DMS 273 (cell line): Measurements from ENCODE around the gene VPS13A.
"Not testable (repeated sequence)": the region's sequence is repeated elsewhere in the genome, so short reads cannot be mapped to it uniquely, and the experiment has no call there.

Source experiments
- DNase-seq: peaks from one replicate; lab custom pipeline; 2025; ENCODE audit not compliant: unreplicated experiment; lab: John Stamatoyannopoulos, UW

Gene VPS13A

DNA sequence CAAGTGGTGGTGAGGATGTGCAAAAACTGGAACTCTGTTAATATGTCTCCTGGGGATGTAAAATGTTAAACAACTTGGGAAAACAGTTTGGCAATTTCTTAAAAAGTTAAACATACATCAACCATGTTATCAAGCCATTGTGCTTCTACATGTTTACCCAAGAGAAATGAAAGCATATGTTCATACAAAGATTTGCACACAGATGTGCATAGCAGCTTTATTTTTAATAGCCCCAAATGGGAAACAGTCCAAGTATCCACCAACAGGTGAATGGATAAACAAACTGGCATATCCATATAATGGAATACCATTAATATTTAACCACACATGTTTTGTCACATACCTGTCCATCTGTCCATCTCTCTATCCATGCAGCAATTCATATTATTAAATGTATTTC is 6.2 kb downstream of the VPS13A start:
- DNase-seq: peak; percentile 18

DNA sequence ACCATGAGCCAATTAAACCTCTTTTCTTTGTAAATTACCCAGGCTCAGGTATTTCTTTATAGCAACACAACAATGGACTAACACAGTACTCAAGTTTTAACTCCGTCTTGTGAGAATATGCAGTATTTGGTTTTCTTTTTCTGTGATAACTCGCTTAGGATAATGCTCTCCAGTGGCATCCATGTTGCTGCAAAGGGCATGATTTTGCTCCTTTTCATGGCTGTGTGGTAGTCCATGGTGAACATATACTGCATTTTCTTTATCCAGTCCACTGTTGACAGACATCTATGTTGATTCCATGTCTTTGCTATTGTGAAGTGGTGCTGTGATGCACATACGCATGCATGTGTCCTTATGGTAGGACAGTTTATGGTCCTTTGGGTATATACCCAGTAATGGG is 10.9 kb downstream of the VPS13A start:
- DNase-seq: no peak

DNA sequence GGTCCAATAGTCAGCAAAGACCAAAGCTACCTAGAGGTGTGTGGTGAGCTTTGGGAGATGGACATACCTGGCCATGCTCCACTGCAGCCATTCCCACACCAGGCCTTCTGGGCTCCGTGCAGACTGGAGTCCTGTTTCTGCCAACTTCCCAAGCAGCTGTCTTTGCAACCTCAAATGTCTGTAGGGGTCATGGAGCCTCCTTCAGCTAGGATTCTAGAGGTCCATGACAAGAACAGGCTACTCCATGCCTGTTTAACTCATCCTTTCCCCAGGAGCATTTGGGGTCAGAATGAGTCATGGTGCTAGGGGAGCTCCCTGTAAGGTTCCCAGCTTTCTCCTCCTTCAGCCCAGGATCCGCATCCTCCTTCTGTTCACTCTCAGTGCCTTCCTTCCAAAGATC is 17.1 kb downstream of the VPS13A start:
- peak; percentile 3 for DNase-seq

DNA sequence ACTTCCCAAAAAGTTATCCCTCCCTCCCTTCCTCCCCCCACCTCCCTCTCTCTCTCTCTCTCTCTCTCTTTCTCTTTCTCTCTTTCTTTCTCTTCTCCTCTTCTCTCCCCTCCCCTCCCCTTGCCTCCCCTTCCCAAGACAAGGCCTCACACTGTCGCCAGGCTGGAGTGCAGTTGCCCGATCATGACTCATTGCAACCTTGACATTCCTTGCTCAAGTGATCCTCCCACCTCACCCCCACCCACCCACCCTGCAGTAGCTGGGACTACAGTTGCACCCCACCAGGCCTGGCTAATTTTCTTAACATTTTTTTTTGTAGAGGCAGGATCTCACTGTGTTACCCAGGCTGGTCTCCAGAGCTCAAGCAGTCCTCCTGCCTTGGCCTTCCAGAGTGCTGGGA is 32.8 kb downstream of the VPS13A start:
- DNase-seq: no peak

DNA sequence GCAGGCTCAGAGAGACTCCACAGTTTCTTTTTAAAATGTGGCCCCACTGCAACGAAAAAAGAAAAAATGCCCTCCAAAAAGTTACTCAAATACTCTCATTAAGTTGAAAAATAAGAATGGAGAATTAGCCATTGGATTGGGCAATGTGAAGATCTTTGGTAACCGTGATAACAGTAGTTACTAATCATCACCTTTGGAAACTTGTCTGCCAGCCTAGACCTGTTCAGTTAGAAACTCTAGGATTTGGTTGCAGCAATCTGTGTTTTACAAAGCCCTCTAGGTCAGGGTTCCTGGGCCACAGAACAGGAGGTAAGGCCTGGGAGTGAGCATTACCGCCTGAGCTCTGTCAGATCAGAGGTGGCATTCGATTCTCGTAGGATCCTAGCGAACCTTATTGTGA is 34.2 kb downstream of the VPS13A start:
- no peak for DNase-seq

DNA sequence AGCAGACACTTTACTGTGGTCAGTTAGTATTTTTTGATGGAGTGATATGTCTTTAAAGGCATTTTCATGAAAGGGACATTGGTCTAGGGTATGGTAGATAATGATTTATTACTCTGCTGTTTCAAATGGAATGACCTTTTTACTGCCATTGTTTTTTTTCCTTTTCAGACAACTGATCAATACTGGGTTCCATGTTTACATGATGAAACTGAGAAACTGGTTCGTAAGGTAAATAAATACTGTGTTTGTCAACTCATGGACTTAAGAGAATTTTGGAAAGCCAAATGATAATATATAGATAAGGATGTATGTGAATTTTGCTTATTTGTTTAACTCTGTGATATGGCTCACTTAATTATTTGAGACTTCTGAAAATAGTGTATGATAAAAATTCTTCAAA is 35.5 kb downstream of the VPS13A start:
- DNase-seq: no peak

DNA sequence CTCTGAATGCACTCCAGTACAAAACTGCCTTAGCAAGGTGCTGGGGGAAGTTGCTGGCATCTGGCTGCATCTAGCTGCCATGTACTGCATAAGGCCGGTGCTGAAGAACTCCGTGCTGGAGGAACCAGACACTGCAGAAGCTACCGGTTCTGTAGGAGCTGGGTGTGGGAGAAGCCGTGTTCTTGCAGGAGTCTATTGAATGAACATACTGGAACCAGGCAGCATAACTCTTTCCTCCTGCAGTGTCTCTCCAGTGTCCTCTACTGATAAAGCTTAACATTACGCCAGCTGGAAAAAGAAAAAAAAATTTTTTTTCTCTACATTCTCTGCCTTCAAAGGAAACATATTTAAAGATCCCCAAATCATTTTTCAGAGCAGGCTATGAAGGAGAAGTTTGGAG is 38.5 kb downstream of the VPS13A start:
- peak; percentile 3 for DNase-seq

DNA sequence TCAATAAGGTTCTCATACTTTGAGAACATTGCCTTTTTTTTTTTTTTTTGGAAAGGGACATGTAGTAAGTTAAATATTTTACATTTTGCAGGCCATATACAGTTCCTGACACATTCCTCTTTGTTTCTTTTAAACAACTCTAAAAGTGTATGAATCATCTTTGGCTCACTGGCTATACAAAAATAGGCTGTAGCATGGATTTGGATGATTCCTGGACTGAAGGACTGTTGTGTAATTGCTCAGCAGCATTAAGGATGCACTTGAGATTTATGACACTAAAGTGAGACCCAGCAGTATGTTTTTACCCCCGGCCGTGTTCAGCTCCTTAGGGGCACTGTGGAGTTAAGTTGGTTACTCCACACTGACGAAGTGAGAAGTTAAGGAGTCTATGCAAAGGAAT is 41.3 kb downstream of the VPS13A start:
- DNase-seq: no peak

DNA sequence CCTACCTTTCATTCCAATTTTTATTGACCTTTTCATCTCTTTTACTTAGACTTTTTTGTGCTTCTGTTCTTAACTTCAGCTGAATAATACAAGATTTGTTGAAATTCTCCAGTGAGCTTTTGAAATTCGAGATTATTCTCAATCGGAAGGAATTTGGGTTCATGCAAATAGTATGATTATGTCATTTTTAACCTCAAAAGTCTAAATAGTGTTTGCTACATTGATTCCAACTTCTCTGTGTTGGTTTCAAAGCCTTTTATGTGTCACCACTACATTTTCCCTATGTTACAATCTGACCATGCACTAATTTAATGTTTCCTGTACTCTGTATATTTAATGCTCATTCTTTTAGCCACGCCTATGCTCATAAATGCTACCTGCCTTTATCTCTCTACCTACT is 44.1 kb downstream of the VPS13A start:
- no peak for DNase-seq

DNA sequence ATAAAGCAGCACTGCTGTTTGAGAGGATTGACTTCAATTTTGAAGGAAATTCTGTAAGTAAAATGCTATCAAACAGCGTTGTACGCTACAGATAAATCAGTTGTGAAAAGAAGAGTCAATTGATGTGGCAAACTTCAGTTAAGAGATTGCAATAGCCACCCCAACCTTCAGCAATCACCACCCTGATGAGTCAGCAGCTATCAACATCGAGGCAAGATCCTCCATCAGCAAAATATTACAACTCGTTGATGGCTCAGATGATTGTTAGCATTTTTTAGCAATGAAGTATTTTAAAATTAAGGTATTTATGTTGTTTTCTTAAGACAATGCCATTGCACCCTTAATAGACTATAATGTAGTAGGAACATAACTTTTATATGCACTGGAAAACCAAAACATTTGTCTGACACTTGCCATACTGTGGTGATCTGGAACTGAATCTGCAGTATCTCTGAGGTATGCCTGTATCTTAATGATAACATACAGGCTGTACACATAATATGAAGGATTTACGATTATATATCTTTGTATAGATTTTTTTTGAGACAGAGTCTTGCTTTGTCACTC is 47.5 kb downstream of the VPS13A start:
- no peak for DNase-seq

DNA sequence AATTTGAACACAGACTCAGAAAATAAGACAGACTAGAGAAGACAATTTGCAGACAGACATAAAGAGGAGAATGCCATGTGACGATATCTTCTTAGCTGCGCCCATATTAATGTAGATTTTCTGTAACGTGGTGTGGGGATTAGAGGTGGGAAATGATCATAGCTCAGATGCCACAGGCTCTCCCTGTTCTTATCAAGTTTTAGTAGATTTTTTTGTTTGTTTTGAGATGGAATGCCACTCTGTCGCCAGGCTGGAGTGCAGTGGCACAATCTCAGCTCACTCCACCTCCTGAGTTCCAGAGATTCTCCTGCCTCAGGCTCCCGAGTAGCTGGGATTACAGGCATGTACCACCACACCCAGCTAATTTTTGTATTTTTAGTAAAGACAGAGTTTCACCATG is 59.4 kb downstream of the VPS13A start:
- no peak for DNase-seq

DNA sequence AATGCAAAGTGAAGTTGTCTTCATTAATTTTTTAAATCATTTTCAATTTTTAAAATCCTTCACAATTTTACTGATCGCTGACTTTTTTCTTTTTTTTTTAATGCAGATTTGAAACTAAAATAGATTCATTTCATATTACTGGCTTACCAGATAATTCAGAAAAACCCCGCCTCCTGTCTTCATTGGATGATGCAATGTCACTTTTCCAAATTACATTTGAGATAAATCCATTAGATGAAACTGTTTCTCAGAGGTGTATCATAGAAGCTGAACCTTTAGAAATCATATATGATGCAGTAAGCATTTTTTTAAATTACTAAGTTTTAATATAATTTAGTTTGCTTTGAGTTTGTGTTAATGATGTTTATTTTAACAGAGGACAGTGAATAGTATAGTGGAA is 60.6 kb downstream of the VPS13A start:
- no peak for DNase-seq

DNA sequence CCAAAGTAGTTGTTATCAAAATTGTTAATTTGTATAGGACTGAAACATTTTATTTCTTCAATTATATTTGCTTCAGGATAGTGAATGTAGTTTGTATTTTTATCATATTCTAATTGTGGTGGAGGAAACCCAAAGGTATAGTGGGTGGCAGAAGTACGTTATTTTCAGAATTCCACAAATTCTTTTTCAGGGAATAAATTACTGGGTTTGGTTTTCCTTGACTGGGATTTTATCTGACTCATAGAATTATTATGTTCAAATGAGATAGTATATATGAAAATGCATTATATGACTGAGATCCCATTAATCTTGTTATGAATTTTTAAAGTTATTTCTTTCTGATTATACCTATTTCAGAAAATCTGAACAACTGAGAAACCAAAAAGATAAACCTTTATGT is 73.7 kb downstream of the VPS13A start:
- DNase-seq: no peak

DNA sequence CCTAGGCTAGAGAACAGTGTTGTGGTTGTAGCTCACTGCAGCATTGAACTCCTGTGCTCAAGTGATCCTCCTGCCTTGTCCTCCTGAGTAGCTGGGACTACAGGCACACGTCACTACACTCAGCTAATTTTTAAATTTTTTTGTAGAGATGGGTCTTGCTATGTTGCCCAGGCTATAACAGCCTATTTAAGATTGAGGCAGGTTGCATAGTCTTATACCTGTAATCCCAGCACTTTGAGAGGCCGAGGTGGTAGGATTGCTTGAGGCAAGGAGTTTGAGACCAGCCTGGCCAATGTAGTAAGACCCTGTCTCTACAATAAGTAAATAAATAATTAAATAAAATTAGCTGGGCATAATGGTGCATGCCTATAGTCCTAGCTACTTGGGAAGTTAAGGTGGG is 79.9 kb downstream of the VPS13A start:
- no peak for DNase-seq

DNA sequence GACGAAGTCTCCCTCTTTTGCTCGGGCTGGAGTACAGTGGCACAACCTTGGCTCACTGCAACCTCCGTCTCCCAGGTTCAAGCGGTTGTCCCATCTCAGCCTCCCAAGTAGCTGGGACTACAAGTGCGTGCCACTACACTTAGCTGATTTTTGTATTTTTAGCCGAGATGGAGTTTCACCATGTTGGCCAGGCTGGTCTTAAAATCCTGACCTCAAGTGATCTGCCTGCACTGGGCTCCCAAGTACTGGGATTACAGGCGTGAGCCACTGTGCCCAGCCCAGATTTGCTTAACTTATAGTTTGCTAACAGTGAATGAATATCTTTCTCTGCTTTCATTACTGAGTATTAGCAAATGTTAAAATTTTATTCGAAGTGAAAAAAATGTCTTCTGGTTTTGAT is 84.3 kb downstream of the VPS13A start:
- no peak for DNase-seq

DNA sequence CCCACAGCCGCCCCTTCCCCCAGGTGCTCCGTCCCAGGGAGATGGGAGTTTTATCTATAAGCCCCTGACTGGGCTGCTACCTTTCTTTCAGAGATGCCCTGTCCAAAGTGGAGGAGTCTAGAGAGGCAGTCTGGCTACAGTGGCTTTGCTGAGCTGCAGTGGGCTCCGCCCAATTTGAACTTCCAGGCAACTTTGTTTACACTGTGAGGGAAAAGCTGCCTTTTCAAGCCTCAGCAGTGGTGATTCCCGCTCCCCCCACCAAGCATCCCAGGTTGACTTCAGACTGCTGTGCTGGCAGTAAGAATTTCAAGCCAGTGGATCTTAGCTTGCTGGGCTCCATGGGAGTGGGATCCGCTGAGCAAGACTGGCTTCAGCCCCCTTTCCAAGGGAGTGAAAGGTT is 90.4 kb downstream of the VPS13A start:
- DNase-seq: not testable (repeated sequence)

DNA sequence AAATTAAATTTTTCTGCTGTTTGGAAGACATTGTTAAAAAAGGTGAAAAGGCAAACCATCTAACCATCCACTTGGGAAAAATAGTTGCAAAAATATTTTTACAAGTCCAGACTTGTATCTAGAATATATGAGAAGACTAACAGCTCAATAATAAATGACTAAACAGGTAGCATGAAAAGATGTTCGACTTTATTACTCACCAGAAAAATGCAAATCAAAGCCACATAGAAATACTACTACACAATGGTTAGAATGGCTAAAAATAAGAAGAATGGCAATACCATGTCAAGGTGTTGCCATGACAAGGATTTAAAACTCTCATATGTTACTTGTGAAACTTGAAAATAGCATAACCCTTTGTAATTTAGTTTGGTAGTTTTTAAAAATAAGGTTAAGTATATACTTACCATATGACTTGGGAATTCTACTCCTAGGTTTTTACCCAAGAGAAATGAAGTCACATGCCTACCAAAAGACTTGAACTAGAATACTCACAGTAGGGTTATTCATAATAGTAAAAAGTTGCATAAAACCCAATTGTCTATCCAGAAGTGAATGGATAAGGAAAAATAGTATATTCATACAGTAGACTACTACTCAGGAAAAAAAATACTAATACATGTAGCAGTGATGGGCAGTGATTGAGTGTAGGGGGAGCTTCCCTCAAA is 93.8 kb downstream of the VPS13A start:
- DNase-seq: no peak

DNA sequence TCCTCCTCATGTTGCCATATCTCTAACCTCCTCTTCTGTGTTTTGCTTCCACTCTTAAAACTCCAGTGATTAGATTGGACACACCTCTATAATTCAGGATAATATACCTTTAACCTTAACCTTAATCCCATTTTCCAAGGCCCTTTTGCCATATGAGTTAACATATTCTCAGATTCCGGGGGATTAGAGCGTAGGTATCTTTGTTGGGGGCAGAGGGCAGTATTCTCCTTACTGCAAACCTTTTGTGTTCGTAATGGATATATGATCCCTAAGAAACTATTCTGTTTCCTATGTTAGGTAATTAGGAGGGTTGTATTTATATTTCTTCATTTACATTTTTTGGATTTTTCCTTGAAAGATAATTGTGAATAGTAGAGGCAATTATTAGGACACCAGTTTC is 99.5 kb downstream of the VPS13A start:
- no peak for DNase-seq

DNA sequence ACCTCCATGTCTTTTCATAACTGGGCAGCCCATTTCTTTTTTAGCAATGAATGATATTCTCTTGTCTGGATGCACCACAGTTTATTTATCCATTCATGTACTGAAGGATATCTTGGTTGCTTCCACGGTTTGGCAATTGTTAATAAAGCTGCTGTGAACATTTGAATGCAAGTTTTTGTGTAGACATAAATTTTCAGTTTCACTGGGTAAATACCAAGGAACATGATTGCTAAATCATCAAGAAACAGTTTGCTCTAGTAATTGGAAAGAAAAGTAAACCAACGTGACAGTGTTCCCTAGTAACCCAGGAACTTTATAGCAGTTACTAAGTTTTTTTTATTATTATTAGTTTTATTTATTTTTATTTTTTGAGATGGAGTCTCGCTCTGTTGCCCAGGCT is 100.4 kb downstream of the VPS13A start:
- no peak for DNase-seq

DNA sequence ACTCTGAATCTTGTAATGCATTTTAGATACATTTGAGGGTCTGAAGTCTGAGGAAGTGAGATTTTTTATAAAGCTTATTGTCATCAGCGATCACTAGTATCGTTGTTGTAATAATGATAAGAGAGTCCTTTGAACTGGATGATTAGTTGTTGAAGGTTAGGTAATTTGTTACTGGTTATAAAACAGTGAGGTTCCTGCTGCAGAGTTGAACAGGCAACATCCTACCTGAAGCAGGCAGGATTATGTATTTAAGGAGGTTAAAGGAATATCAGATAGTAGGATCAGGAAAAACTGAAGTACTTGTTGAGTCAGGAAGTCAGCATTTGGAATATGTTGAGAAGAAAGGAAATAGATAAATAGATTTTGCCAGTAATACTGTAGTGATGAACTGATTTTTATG is 106.7 kb downstream of the VPS13A start:
- no peak for DNase-seq

DNA sequence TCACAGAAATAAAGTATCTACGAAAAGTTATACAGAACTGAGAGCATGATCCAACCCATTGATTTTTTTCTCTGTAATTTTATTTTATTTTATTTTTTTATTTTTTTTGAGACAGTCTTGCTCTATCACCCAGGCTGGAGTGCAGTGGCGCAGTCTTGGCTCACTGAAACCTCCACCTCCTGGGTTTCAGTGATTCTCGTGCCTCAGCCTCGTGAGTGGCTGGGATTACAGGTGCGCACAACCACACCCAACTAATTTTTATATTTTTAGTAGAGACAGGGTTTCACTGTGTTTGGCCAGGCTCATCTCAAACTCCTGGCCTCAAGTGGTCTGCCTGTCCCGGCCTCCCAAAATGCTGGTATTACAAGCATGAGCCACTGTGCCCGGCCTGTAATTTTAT is 107.3 kb downstream of the VPS13A start:
- DNase-seq: no peak

DNA sequence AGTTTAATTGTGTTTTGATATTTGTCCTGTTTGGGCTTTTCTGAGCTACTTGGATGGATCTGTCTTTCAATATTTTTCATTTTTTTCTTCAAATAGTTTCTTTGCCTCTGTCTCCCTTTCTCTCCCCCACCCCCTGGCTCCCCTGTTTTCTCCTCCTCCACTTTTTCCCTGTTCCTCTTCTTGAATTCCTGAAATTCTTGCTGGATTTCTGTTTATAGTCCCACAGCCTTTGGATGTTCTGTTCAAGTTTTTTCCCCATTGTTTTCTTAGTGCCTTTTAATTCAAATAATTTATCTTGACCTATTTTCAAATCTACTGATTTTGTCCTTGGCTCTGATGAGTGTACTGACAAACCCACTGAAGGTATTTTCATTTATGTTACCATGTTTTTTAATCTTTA is 113.0 kb downstream of the VPS13A start:
- DNase-seq: no peak

DNA sequence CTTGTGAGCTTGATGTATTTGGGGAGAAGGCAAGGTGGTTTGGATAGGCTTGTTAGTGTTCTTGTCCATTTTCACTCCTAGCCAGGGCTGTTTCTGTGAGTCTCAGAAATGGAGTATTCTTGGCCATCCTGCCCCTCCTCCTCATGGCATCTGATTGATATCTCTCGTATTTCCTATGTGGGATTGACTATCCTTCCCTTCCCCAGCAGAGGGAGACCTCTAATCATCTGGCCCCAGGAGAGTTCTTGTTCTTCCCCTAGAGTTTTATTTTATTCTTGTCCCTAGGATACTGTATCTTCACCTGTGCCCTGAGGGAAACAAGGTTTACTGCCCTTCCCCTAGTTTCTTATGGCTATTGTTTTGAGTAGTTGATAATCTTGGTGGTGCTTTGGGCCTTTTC is 114.4 kb downstream of the VPS13A start:
- peak; percentile 29 for DNase-seq
